HG03575 (cell line): ENCODE data around the gene C5orf63.
A peak's percentile ranks its signal among the peaks of the same experiment; 100 is the strongest.
"Not testable (repeated sequence)": the region's sequence is repeated elsewhere in the genome, so short reads cannot be mapped to it uniquely, and the experiment has no call there.

Experiments
- ATAC-seq: cut with Tn5 transposase; IDR thresholded peaks from one replicate; pipeline ENCODE4 v1.9.1; 2021; ENCODE audit not compliant: unreplicated experiment, insufficient number of reproducible peaks, low FRiP score; ENCODE audit errors: extremely low read depth

C5orf63 gene

DNA sequence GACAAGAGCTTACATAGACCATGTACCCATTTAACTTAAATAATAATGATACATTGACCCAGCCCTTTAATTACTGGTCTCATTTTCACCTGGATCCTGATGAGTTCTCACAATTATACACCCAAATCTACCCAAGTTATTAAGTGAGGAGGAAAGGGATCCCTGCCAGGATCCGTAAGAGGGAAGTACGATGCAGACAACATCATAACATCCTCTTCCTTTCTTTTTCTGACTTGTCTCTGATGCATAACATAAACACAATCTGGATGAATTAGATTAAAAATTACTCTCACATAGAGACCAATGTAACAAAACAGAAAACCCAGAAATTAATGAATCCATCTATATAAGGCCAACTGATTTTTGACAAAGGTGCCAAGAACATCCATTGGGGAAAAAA is 59.9 kb downstream of the C5orf63 start:
- ATAC-seq: no peak

- no peak for ATAC-seq
These were observed 60.4 kb downstream of the C5orf63 start for GRCh38 chr5:127012916-127013315.

GRCh38 chr5:127011961-127012644 is 61.2 kb downstream of the C5orf63 start:
- peak; percentile 60 for ATAC-seq

- ATAC-seq: no peak
These were observed 62.1 kb downstream of the C5orf63 start for GRCh38 chr5:127011153-127011552.

DNA sequence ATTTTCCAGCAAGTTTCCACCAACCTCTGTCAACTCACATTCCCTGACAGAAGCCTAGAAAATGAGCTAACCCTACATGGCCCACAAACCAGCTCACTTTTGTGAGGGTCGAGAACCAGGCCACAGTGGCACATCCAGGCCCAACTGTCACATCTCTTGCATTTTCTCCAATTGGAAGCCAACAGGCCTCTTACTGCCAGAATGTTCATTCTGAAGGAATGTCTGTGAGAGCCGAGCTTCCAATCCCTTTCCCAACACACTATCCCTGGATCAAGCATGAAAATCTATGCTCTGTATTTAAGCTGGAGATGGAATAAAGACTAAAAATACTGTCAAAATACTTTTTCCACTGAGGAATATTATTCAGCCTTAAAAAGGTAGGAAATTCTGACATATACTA is 62.9 kb downstream of the C5orf63 start:
- no peak for ATAC-seq

DNA sequence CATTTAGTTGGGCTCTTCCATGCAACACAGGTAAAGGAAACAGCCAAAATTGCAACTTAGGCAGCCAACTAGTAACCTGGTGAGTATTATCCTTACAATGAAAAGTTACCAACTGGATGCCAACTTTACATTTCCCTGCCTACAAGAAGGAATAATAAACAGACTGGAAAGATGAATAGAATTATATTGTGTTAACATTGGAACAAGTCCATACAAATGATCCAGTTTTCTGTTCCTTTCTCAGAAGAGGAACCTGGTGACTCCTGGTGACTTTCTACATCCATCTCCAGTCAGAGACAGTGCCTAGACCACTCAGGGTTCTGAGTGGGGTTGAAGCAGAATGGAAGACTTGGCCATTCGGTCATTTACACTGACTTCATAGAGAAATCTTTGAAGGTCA is 63.5 kb downstream of the C5orf63 start:
- no peak for ATAC-seq

DNA sequence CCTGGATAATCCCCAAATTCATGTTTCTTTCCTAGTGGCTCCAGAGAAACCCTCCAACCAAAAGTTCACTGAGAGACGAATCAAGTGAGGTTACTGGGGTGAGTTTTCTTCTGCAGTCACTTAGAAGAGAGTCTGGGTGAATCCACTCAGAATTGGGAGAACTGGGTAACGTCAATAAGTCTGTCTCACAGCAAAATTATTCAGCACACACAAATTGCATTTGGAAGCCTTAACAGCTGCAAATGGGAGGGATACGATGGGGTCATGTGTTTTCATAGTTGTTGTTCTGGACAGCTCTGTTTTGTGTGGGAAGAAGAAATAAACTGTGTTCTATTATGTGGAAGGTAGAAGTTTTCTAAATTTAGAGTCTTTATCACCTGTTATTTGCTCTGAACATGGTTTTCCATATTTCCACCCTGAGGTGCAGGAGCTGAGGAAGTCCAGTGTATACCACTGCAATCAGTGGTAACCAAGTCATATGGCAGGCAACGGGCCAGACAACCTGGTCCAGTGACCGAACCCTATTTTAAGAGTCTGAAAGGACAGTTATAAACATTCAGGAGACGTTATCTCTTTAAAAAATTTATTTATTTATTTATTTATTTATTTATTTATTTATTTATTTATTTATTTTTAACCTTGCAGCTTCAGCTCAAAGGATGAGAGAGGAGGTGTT is 64.9 kb downstream of the C5orf63 start:
- ATAC-seq: no peak

- ATAC-seq: no peak
These were observed 65.8 kb downstream of the C5orf63 start for GRCh38 chr5:127007522-127007921.

DNA sequence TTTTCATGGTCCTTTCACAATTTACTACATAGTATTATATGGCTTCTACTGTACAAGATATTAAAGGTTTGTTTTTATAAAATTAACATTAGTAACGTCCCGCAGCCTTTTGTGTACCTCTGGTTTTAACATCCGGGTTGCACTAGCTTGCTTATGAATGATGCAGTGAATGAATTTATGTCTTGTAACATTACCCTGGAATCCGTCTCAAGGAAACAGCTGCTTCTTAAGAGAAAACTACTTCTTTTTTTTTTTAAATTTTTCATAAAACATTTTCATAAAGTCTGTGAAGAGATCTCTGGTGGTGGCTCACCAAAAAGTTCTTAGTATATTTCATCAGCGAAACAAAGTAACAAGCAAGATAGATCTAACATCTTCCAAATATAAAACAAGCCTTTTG is 66.6 kb downstream of the C5orf63 start:
- no peak for ATAC-seq

GRCh38 chr5:127005282-127005681 is 68.0 kb downstream of the C5orf63 start:
- ATAC-seq: not testable (repeated sequence)

- no peak for ATAC-seq
These were observed 68.6 kb downstream of the C5orf63 start for GRCh38 chr5:127004721-127005120.

GRCh38 chr5:127003798-127004495 is 69.4 kb downstream of the C5orf63 start:
- ATAC-seq: no peak

DNA sequence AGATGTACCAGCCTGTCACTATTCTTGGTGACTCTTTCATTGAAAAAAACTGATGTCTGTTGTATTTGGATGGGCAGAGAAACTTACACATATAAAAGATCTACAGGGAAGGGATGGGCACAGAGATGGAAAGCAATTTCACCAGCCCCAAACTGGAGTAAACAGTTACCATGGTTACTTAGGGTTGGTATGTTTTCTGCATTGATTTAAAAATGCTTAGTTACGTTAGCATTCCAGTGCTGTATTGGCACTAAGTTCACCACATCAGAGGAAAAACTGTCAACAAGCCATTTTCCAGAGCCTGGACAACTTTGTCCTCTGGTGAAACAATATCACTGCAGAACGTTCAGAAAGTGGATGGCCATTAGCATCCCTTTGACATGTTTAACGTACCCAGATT is 70.9 kb downstream of the C5orf63 start:
- no peak for ATAC-seq

- ATAC-seq: no peak
These were observed 71.5 kb downstream of the C5orf63 start for GRCh38 chr5:127001621-127002296.
